Ramos (cell line): Measurements from ENCODE around the gene KRT77.
"Not testable (repeated sequence)": the region's sequence is repeated elsewhere in the genome, so short reads cannot be mapped to it uniquely, and the experiment has no call there.

Experiments
- in situ Hi-C: fragments of 300-500 bp; cut with MboI; formaldehyde crosslinking; loops from one replicate; pipeline ENCODE4 v1.14.3; 2022; ENCODE audit warnings: low sequenced_read_pairs; ENCODE audit not compliant: unreplicated experiment

The KRT77 gene

DNA sequence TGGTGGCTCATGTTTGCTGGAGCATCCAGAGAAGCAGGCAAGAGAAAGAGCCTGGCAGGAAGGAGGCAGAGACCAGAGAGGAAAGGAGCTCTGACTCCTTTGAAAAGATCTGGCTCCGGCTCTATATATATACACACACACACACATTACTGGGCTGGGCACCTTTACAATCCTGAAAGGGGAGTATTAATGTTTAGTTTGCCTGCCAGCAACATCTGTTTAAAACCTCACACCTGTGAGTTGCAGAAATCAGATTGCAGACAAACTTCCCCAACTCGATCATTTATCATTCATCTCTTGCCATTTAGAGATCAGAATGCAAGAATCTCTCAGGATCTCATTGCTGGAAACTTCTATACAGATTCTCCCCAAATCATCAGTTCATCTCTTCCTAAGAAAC is at the start of gene KRT77:
TSS of gene KRT77 (minus strand) at position 101 of the 400 bp plus-strand sequence. CDS start at position 11, 90 bp downstream.
- in situ Hi-C loops = no loop called here

DNA sequence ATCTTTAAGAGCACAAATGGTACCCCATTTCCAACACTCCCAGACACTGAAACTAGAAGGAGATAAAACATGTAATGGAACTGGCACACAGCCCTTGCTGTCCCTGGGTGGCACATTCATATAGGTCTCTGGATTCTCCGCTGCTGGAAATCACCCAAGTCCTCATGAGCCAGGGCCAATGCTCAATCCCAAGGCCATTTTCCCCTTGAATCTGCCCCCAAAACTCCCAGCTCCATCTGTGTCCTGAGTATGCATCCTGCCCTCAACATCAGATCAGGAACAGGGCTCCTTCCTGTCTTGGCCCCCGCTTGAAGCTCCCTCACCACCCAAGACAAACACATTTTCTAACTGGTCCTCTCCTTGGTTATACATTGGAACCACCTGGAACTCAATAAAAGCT is 49.2 kb upstream of the KRT77 start:
- in situ Hi-C loops = no loop called here

DNA sequence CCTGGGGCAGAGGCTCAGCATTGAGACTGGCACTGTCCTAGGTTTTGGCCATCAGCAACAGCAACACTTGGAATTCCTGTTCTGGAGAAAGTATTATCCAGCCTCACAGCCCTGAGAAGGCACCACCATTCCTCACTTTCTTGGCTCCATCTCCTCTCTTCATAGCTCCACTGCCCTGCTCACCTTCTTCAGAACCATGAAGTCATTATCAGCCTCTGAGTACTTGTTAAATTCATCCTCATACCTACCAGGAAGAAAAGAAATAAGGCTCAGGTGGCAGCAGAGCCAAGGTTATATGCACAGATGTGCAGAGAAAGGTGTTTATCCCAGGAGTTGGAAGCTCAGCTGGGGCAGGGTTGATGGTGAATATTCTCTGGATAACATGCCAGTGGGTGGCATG is 48.5 kb upstream of the KRT77 start:
- in situ Hi-C loops = no loop called here

DNA sequence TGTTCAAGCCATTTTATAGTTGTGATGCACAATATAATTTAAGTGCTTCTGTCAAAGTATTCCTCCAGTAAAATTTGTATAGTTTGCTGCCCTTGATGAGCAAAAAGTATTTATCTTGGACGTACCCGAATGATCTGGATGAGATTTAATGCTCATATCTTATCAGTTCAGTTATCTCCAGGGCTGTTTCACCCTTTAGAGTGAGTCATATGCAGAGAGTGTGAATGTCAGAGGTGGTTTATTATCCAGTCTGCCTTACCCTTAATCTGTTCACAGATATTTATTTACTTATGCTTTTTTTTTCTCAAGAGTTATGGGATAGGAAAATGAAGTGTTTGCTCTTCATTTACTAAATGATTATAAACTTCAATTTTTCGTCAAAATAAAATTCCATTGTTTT is 47.2 kb upstream of the KRT77 start:
- in situ Hi-C loops = not testable (repeated sequence)

DNA sequence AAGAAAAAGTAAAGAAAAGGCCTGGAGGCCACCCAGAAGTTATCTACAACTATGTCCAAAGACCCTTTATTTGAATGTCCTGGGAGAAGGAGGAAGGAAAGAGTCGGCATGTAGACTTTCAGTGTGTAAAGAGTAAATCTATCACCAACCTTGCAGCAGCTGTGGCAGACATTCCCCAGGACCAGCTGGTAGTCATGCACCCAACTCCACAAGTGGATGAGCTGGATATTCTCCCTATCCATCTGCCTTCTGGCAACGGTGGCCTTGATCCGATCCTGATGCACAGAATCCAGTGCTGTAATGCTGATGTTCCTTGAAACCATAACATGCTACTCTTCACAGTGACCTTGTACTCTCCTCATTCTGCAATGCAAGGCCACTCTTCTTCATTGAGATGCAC is 46.5 kb upstream of the KRT77 start:
- in situ Hi-C loops = no loop called here

DNA sequence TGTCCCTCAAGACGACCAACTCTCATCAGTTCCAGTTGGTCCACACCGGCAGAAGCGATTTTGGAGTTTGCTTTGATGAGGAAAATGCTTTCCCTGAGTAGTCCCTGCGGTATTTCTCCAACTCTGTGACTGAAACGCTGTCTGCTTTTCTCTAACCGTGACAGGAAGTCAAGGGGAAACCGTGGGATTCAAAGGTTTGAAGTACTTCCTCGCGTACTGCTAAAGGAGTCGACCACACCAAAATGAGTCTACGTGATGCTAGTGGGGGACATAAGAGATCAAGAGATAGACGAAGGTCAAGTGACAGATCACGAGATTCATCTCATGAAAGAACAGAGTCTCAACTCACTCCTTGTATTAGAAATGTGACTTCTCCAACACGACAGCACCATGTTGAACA is 45.3 kb upstream of the KRT77 start:
- in situ Hi-C loops = no loop called here

DNA sequence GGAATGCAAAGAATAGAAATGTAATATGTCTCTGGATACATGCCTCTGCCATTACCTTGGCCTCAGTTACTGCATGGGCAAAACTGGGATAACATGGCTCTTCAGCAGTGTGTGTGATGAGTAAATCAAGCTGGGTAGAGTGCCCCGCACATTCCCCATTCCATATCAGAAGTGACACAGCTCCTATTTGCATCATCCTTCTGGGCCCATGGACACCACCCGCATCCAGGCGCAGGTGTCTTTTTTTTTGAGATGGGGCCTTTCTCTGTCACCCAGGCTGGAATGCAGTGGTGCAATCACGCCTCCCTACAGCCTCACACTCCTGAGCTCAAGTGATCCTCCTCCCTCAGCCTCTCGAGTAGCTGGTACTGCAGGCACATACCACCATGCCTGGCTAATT is 42.2 kb upstream of the KRT77 start:
- in situ Hi-C loops = no loop called here

DNA sequence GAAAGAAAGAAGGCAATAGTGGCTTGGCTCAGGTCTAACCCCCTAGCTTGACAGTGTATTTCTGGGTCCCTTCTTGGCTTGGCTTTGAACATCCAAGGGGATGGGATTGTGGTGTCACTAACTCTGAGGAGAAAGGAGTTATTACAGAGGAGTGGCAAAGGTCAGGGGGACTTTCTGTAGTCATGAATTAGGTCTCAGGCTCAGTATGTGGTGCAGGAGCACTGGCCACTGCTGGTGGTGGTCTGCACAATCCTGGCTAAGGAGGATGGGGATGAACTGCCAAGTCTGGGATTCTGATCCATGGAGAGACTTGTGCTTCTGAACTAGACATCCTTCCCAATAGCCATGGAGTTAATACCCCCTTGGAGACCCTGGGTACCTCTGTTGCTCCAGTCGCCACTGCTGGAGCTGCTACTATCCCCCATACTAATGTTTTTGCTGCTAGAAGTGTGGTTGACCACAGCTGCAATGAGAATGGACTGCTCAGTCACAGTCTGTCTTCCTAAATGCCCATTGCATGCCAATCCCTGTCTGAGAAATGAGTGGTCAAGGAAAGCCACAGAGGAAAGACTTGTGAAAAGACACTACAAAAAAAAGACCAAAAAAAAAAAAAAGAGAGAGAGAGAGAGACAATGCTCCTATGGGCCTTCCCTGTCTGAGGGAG is 41.3 kb upstream of the KRT77 start:
- in situ Hi-C loops = no loop called here

DNA sequence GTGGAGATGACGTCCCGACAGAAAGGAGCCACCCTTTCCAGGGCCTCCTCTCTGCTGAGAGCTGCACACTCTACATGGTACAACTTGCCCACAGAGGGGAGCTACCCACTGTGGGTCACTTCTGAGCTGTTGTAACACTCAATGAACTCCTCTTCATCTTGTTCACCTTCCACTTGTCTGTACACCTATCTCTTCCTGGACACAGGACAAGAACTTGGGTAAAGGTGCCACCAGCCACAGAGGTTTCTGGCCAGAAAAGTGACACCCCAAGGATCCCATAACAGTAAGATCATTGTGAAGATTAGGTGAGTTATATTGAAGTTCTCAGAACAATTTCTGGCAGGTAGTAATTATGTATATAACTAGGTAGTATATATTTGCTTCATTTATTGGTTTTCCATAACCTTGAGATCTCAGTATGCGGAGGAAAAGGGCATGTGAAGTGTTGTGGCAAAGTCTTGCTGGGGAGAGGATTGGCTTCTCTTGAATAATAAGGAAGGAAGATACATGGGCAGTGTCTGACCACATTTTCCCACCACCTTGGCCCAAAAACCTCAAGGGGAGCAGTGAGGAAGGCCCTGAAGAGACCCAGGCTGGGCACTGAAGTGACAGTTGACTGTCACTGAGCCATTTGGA is 39.6 kb upstream of the KRT77 start:
- in situ Hi-C loops = no loop called here

DNA sequence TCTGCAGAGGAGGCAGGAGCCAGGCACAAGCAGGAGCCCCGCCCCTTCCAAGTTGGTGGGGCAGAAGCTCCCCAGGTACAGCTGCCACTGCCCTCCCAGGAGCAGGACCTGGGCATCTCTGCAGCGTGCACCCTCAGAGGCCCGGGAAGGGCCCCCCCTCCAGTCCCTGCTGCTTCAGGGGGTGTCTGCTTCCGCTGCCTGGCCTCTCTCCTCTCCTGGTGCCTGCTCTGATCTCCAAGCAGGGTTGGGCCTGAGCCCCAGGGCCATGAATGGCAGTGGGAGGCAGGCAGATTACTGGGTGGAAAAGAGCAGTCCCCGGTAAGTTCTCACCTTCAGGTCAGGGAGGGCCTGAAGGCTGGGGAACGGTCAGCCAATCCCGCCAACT is 38.9 kb upstream of the KRT77 start:
- in situ Hi-C loops = no loop called here

DNA sequence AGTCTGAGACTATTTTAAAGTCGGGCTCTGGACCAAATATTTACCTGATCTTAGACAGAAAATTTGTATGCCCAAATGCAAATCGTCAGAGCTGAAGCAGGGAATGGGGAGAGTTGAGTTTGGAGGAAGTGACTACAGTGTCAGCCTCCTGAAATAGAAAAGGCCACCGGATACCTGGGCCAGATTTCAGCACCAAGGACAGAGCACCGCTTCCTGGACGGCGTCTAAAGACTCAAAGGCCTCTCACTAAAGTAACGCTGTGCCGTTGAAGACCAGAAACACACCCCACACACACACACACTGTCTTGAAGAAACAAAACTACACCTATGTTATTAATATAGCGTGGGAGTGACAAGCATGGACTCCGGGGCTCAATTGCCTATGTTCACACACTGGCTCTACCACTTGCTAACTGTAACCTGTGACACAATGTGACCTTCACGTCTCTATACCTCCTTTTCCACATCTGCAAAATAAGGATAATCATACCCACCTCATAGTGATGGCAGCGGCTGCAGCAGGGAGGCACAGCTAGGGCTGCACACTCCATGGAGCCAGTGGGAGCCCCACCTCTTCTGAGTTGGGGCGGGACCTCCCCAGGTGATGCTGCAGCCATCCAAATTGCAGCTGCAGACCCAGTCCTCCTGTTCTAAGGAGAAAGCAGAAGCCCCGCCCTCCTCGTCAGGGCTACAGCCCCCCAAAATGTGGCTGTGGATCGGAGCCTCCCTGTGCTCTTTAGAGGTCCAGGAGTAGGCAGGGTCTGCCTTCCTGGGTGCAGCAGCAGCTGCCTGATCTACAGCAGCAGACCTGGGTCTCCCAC is 38.3 kb upstream of the KRT77 start:
- in situ Hi-C loops = no loop called here

DNA sequence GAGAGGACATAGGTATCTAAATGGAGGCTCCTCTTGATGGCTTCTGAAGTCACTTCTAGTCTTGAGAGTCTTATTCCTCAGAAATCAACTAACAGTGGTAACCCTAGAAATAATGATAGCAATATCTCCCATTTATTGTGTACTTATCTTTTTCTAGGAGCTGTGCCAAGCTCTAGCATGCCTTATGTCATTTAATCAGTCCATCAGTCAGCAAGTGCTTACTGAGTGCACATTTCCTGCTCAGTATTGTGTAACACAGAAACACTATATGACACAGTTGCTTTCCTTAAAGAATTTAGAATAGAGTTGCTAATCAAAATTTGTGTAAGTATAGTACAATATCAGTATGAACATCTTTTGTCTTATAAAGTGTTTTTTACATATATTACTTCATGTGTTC is 37.3 kb upstream of the KRT77 start:
- in situ Hi-C loops = no loop called here

DNA sequence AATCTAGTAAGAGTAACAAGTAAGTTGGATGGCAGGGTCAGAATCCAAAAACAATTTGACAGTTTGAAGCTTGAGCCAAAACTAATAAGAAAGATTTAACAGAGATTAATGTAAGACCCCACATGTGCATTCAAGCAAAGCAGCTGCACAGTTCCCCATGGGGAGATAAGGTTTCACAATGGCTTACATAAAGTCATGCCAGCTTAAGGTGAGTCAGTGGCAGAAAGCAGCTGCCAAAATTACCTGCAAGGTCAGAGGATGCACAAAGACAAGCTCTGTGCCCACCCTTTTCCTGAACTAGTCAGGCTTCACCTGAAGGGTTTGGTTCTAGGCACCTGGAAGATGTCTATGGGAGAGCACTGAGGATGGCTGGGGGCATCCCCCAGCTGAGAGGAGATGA is 36.6 kb upstream of the KRT77 start:
- in situ Hi-C loops = no loop called here

DNA sequence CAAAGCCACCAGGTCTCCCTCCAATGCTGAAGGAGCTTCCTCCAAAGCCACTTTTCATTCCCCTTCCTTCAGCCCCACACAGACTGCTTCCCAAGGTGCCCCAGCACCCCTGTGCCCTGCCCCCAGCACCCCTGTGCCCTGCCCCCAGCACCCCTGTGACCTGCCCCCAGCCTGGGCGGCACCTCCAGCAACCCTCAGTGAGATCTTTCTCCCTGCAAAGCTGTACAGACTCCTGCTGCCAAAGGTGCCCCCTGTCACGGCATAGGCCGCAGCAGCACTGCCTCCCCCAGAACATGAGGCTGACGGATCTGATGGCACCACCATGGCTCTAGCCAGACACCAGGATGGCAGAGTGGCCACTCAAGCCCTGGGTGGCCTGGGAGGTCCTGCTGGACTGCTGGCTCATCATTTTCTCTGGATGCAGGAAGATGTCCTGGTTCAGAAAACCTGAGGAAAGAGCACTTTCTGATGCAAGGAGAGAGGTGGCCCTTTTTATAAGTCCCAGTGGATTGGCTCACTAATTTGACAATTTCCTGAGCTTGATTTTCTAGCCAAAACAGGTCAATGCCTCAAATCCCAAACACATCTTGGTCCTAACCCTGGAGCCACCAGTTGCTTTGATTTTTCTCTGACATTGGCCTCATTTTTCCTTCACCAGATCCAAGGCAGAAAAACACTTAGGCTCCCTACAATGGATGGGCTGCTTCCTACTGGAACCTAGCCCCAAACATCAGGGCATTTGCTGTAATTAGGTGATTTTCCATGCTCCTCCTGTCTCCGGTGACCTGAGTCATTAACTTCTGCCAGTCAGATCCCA is 32.7 kb upstream of the KRT77 start:
- in situ Hi-C loops = no loop called here

DNA sequence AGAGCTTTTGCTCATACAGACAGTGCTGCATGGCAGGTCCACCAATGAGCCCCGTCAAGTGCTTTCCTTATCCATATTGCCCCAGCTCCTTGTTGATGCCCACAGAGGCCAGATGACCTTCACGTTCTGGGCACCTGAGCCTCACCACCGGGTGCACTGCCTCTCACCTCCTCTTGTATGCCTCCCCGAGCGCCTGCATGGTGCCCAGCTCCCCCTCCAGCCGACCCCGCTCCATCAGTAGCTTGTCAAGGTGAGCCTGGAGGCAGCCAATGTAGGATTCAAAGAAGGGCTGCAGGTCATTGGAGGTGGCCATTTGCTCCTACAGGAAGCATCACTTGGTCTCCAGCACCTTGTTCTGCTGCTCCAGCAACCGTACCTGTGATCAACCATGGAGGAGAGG is 31.8 kb upstream of the KRT77 start:
- in situ Hi-C loops = no loop called here

DNA sequence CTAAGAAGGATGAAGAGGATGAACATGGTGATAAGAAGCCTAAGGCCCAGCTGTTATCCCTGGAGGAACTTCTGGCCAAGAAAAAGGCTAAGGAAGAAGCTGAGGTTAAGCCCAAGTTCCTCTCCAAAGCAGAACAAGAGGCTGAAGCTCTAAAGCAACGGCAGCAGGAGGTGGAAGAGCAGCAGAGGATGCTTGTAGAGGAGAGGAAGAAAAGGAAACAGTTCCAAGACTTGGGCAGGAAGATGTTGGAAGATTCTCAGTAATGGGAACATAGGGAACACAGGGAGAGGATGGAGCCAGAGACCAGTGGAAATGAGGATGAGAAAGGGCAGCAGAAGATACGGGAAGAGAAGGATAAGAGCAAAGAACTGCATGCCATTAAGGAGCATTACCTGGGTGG is 27.5 kb upstream of the KRT77 start:
- in situ Hi-C loops = no loop called here

DNA sequence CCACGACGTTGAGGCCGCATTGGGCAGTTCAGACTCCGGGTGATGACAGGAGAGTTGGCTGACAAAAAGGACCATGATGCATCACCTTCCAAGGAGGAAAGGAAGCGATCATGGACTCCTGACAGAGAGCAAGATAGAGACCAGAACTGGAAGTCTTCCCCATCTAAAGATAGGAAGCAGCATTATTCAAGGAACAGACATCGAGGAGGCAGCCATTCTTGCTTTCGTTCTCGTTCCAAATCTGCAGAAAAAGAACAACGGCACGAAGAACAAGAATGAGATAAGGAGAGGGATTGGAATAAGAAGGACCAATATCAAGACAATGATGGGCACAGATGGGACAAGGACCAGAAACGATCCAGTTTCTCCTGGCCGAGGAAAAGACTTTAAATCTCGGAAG is 27.1 kb upstream of the KRT77 start:
- in situ Hi-C loops = no loop called here

DNA sequence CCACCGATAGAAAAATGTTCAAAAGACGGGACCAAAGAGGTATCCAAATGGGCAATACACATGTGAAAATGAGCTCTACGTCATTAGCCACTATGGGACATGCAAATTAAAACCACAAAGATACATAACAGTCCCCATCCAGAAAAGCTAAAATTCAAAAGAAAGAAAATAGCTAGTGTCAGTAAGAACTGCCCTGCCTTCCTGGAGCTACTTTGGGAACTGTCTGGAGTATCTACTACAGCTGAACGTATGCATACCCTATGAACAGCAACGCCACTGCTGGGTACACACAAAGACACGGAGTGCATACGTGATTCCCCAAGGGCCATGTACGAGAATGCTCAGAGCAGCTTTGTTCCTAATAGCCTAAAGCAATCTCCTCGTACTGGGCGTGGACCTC is 25.8 kb upstream of the KRT77 start:
- in situ Hi-C loops = no loop called here

DNA sequence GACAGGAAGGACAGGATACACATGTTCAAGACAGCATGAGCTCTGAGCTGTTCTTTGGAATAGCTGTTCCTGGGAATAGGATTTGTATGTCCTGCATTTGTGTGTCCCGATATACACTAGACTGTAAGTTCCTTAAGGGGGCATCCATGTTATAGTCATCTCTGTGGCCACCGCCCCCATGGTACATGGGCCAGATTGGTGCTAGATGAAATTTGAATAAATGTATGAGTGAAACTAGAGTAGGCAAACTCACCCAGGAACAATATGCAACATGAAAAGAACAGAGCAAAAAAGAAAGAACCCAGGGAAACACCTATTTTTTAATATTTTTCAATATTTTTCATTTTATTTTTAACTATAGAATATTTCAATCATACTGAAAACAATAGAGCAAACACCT is 25.1 kb upstream of the KRT77 start:
- in situ Hi-C loops = no loop called here

DNA sequence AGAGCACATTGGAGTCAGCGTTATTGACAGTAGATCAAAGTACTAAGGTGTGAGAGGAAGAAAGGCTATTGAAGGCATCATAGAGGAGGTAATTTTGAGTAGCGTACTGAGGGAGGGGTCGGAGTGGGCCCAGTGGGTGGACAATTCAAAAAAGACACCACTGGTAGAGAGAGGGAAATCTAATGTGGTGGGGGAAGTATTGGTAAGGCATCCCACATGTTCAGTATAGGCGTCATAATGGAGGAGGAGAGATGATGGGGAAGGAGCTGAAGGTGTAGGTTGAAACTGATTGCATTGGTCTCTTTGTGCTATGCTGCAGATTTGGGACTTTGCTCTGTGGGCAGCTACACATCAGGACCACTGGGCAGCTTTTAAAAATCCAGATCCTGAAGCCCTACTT is 23.7 kb upstream of the KRT77 start:
- in situ Hi-C loops = no loop called here

DNA sequence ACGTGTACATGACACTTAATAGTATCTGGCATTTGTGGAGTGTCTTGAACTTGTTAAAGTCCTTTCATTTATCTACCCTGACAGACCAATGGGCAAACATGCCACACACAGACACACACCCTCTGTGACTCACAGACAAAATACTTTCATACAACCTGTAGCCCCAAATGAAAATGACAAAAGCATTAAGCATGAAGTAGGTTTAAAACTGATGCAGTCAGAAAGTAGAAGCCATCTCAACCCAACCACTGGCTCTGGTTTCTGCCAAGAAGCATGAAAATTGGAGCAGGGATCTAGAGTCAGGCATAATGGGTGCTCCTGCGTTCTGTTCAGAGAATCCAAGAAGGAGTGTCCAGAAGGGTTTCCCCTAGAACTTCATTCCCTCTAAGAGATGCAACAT is 23.1 kb upstream of the KRT77 start:
- in situ Hi-C loops = no loop called here
